ENCODE data around the gene DEAF1. TPM values are rescaled to one million over a fixed set of nuclear protein-coding genes. Genes with fewer than 3 reads are reported as not detected.

Gene DEAF1
- total RNA-seq, 4 donors from 2014 or later: 37.0 to 60.6 (median 43.7) TPM

DNA sequence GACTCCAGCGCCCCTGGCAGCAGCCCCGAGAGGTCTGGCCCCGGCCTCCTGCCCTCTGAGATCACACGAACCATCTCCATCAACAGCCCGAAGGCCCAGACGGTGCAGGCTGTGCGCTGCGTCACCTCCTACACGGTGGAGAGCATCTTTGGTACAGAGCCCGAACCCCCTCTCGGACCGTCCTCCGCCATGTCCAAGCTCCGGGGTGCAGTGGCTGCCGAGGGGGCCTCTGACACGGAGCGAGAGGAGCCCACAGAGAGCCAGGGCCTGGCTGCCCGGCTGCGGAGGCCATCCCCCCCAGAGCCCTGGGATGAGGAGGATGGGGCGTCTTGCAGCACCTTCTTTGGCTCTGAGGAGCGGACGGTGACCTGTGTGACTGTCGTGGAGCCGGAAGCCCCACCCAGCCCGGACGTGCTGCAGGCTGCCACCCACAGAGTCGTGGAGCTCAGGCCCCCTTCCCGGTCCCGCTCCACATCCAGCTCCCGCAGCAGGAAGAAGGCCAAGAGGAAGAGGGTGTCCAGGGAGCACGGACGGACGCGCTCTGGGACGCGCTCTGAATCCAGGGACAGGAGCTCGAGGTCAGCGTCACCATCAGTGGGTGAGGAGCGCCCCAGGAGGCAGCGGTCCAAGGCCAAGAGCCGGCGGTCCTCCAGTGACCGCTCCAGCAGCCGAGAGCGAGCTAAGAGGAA lies 86.9 kb downstream of the DEAF1 start:
- Histone ChIP-seq H3K27me3 (no peaks in the 10 kb centered on the region), H3K36me3 (peaks cover 99% of the 10 kb centered on the region), H3K4me1 (peaks cover 36% of the 10 kb centered on the region), H3K27ac (no peak overlapping the region), H3K4me3 (no peak overlapping the region), H3K9me3 (no peaks in the 10 kb centered on the region)
- 95% methylated on average over 36 of the region's 45 CpGs for WGBS
- TF ChIP-seq POLR2AphosphoS5 (IDR thresholded peaks at IDR 0.05): no peak
- TF ChIP-seq EP300 (IDR thresholded peaks at IDR 0.05): no peak
- TF ChIP-seq POLR2A (IDR thresholded peaks at IDR 0.05): no peak
- TF ChIP-seq CTCF (IDR thresholded peaks at IDR 0.05): no peak
- peak in 1 of 2 donors; percentile 62 for DNase-seq (ENCODE audit: low spot score in 2 of 2)

DNA sequence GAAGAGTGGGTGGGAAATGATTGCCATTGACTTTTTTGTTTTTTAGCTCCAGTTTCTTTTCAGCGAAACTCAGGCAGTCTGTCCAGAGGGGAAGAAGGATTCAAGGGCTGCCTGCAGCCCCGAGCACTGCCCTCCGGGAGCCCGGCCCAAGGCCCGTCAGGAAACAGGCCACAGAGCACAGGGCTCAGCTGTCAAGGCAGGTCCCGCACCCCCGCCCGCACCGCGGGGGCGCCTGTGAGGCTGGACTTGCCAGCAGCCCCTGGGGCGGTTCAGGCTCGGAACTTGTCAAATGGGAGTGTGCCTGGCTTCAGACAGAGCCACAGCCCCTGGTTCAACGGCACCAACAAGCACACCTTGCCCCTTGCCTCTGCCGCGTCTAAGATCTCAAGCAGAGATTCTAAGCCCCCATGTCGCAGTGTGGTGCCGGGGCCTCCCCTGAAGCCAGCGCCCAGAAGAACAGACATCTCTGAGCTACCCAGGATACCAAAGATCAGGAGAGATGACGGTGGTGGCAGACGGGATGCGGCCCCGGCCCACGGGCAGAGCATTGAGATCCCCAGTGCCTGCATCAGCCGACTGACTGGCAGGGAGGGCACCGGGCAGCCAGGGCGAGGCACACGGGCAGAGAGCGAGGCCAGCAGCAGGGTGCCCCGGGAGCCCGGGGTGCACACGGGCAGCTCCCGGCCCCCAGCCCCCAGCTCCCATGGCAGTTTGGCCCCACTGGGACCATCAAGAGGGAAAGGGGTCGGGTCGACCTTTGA lies 87.8 kb downstream of the DEAF1 start:
- H3K4me1 ChIP-seq: peaks cover 28% of the 10 kb centered on the region
- H3K27ac ChIP-seq: no peak overlapping the region
- peaks cover 99% of the 10 kb centered on the region for H3K36me3 ChIP-seq
- TF ChIP-seq CTCF (IDR thresholded peaks at IDR 0.05): no peak
- no peak for TF ChIP-seq EP300 (IDR thresholded peaks at IDR 0.05)
- TF ChIP-seq POLR2A (IDR thresholded peaks at IDR 0.05): no peak
- no peak for TF ChIP-seq POLR2AphosphoS5 (IDR thresholded peaks at IDR 0.05)
- H3K4me3 ChIP-seq: no peak overlapping the region
- no peak for DNase-seq (ENCODE audit: low spot score in 2 of 2)
- no peaks in the 10 kb centered on the region for H3K9me3 ChIP-seq
- WGBS: 86% methylated on average over 14 of the region's 35 CpGs
- H3K27me3 ChIP-seq: no peaks in the 10 kb centered on the region

DNA sequence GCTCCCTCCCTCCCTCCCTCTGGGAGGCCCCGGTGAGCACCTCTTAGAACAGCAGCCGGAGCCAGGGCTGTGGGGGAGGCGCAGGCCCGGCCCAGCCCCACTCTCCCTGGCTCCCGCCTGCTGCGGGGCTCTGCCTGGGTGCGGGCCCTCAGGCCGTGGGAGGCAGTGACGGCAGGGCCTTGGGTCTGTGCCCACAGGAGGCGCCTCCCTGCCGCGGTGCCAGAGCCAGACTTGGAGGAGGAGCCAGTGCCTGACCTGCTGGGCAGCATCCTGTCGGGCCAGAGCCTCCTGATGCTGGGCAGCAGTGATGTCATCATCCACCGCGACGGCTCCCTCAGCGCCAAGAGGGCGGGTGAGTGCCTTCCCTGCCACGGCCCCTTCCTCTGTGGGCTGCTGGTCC lies 88.8 kb downstream of the DEAF1 start:
- WGBS: 50% methylated on average over 13 of the region's 19 CpGs

GRCh38 chr11:605286-606129 lies 89.5 kb downstream of the DEAF1 start:
- no peak for DNase-seq (ENCODE audit: low spot score in 2 of 2)
- Histone ChIP-seq H3K36me3 (peaks cover 98% of the 10 kb centered on the region), H3K9me3 (no peaks in the 10 kb centered on the region), H3K4me1 (peaks cover 15% of the 10 kb centered on the region), H3K27me3 (no peaks in the 10 kb centered on the region), H3K27ac (no peak overlapping the region), H3K4me3 (no peak overlapping the region)
- 93% methylated on average over 9 of the region's 33 CpGs for WGBS
- TF ChIP-seq POLR2AphosphoS5 (IDR thresholded peaks at IDR 0.05) (no peak), EP300 (IDR thresholded peaks at IDR 0.05) (no peak), CTCF (IDR thresholded peaks at IDR 0.05) (no peak), POLR2A (IDR thresholded peaks at IDR 0.05) (no peak)

More for the DNA sequence above, 88.8 kb downstream of the DEAF1 start:
- Histone ChIP-seq H3K27ac (no peak overlapping the region), H3K9me3 (no peaks in the 10 kb centered on the region), H3K27me3 (no peaks in the 10 kb centered on the region), H3K36me3 (peaks cover 99% of the 10 kb centered on the region), H3K4me3 (no peak overlapping the region), H3K4me1 (peaks cover 20% of the 10 kb centered on the region)
- peak in 1 of 2 donors; percentile 69 for DNase-seq (ENCODE audit: low spot score in 2 of 2)
- TF ChIP-seq POLR2A (IDR thresholded peaks at IDR 0.05) (no peak), CTCF (IDR thresholded peaks at IDR 0.05) (no peak), EP300 (IDR thresholded peaks at IDR 0.05) (no peak), POLR2AphosphoS5 (IDR thresholded peaks at IDR 0.05) (no peak)

All from suprapubic skin (tissue), 4 donors.